T-helper 2 cell treated with Interferon-gamma antibody and Interleukin-4, amounts not matched to agents 5 μg/mL and 100 μg/mL, for 36 hours (primary cell): ENCODE results near the gene MAPKAPK3.

Source experiments
- DNase-seq: peaks from one replicate; pipeline ENCODE4 v3.0.0; 2021; ENCODE audit warnings: low spot score
- H3K27ac Mint-ChIP-seq: one replicate; pipeline ENCODE4 v1.8.0; 2021; ENCODE audit warnings: mild to moderate bottlenecking, mixed read lengths
- H3K27me3 Mint-ChIP-seq: one replicate; pipeline ENCODE4 v1.8.0; 2021; ENCODE audit warnings: low read depth, mixed read lengths
- H3K36me3 Mint-ChIP-seq: one replicate; pipeline ENCODE4 v1.8.0; 2021; ENCODE audit warnings: low read depth, mixed read lengths
- H3K4me1 Mint-ChIP-seq: one replicate; pipeline ENCODE4 v1.8.0; 2021; ENCODE audit warnings: low read depth, mixed read lengths
- H3K4me3 Mint-ChIP-seq: one replicate; pipeline ENCODE4 v1.8.0; 2022; ENCODE audit warnings: mild to moderate bottlenecking, moderate library complexity, mixed read lengths
- H3K9me3 Mint-ChIP-seq: one replicate; pipeline ENCODE4 v1.8.0; 2021; ENCODE audit warnings: mixed read lengths

The MAPKAPK3 gene

DNA sequence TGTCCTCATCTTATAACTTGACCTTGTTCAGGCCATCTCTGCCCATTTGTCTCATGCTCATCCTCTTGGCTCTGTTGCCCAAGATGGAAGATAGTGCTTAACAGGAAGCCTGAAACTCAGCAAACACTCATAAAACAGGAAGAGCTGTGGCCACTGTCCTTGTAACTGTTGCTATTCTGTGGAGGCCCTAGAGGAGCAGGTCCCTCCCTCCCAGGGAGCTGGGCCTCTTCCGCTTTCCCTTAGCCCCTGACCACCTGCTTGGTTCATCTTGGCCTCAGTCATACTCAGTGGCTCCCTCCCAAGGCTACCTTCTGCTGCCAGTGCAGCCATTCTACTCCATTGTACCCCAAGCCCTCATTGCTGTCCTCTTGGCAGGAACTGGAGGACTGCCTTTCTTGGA, 3.5 kb downstream of the MAPKAPK3 start:
- no peaks in the 10 kb centered on the region for H3K27me3 Mint-ChIP-seq
- peak overlapping the region; percentile 79 for H3K27ac Mint-ChIP-seq
- H3K4me3 Mint-ChIP-seq: peak overlapping the region; percentile 93

DNA sequence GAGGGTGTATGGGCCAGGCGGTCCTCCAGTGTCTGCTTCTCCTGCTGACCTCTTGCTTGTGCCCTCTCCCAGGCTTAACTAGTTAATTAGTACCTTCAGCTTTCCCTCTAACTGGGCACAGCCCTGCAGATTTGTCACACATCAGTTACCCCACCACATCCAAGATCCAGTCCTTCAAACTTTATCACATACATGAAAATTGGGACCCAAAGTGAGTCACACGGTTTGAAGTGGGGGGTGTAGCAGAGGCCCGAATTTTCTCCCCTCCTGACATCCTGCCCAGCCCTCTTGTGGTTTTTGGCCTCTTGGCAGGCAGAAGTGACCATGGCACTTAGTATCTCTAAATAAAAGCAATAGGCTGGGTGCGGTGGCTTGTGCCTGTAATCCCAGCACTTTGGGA, 3.9 kb downstream of the MAPKAPK3 start:
- H3K9me3 Mint-ChIP-seq: no peaks in the 10 kb centered on the region
- peak overlapping the region; percentile 93 for H3K4me3 Mint-ChIP-seq
- peaks cover 67% of the 10 kb centered on the region for H3K4me1 Mint-ChIP-seq
- H3K27me3 Mint-ChIP-seq: no peaks in the 10 kb centered on the region
- no peak for DNase-seq
- H3K36me3 Mint-ChIP-seq: peaks cover 56% of the 10 kb centered on the region
- peak overlapping the region; percentile 79 for H3K27ac Mint-ChIP-seq

More for the DNA sequence above, 3.5 kb downstream of the MAPKAPK3 start:
- peaks cover 69% of the 10 kb centered on the region for H3K4me1 Mint-ChIP-seq
- no peak for DNase-seq
- H3K9me3 Mint-ChIP-seq: no peaks in the 10 kb centered on the region
- H3K36me3 Mint-ChIP-seq: peaks cover 56% of the 10 kb centered on the region

DNA sequence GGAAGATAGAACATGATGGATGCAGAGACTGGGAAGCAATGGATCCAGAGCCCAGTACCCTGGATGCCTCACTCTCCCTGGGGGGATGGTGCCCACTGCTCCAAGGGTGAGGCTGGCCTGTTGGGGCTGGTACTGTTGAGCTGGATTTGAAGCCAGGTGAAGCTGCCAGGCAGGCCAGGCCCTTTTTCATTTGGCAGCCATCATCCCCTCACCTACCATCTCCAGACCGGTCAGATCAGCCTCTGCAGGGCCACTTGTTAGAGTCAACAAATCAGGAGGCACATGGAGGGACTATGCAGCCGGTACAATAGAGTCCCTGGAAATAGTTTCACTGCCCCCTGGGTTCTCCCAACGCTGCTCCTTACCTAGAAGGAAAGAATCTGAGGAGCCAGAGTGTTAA, 5.9 kb downstream of the MAPKAPK3 start:
- DNase-seq: no peak
- Mint-ChIP-seq H3K27ac (peak overlapping the region; percentile 89), H3K9me3 (no peaks in the 10 kb centered on the region), H3K4me1 (peaks cover 72% of the 10 kb centered on the region), H3K4me3 (peak overlapping the region; percentile 77), H3K27me3 (no peaks in the 10 kb centered on the region), H3K36me3 (peaks cover 67% of the 10 kb centered on the region)

GRCh38 chr3:50623840-50624474, 7.0 kb downstream of the MAPKAPK3 start:
- no peaks in the 10 kb centered on the region for H3K9me3 Mint-ChIP-seq
- H3K4me3 Mint-ChIP-seq: peak overlapping the region; percentile 77
- no peaks in the 10 kb centered on the region for H3K27me3 Mint-ChIP-seq
- peak; percentile 77 for DNase-seq
- peaks cover 62% of the 10 kb centered on the region for H3K36me3 Mint-ChIP-seq
- H3K4me1 Mint-ChIP-seq: peaks cover 79% of the 10 kb centered on the region
- peak overlapping the region; percentile 89 for H3K27ac Mint-ChIP-seq

DNA sequence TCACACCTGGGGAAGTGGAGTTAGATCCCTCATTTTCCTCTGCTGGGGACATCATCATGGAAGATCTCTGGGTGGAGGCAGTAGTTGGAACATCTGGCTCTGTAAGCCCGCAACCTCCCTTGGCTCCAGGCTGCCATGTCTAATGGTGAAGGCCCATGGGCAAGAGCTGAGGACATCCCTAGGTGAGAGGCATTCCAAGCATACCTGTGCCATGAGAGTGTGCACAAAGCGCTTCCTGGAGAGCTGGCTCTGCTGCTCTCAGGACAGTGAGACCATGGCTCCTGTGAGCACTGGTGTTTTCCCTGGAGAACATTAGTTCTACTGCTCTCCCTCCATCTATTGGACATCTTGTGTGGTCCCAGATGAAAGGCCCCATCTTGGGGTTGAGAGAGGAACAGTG, 7.7 kb downstream of the MAPKAPK3 start:
- peaks cover 60% of the 10 kb centered on the region for H3K36me3 Mint-ChIP-seq
- H3K27ac Mint-ChIP-seq: peak overlapping the region; percentile 89
- H3K4me3 Mint-ChIP-seq: peak overlapping the region; percentile 77
- no peaks in the 10 kb centered on the region for H3K27me3 Mint-ChIP-seq
- H3K9me3 Mint-ChIP-seq: no peaks in the 10 kb centered on the region
- no peak for DNase-seq
- H3K4me1 Mint-ChIP-seq: peaks cover 75% of the 10 kb centered on the region

GRCh38 chr3:50625231-50626182, 8.6 kb downstream of the MAPKAPK3 start:
- Mint-ChIP-seq H3K4me1 (peaks cover 75% of the 10 kb centered on the region), H3K27ac (peak overlapping the region; percentile 38), H3K9me3 (no peaks in the 10 kb centered on the region), H3K27me3 (no peaks in the 10 kb centered on the region), H3K36me3 (peaks cover 56% of the 10 kb centered on the region), H3K4me3 (peak overlapping the region; percentile 77)
- DNase-seq: no peak

DNA sequence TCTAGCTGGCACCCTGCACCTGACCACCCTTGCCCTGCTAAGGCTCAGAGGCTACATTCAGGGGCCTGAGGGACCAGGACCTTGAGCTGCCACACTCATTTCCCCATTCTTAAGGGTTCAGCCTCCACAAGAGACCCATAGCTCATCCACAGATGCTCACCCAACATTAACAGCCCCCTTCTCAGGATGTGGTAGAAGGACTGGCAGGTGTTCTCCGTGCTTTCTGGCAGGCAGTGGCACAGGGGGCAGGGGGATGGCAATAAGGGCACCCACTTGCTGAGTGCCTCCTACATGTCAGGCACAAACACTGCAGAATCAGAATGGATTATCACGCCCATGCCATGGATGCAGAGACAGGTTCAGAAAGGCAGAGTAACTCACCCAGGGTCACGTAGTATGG, 9.4 kb downstream of the MAPKAPK3 start:
- H3K9me3 Mint-ChIP-seq: no peaks in the 10 kb centered on the region
- no peak for DNase-seq
- H3K36me3 Mint-ChIP-seq: peaks cover 55% of the 10 kb centered on the region
- H3K4me3 Mint-ChIP-seq: peak overlapping the region; percentile 15
- peaks cover 78% of the 10 kb centered on the region for H3K4me1 Mint-ChIP-seq
- H3K27me3 Mint-ChIP-seq: no peaks in the 10 kb centered on the region
- H3K27ac Mint-ChIP-seq: peak overlapping the region; percentile 26

- Mint-ChIP-seq H3K27ac (peak overlapping the region; percentile 72), H3K9me3 (no peaks in the 10 kb centered on the region), H3K27me3 (no peaks in the 10 kb centered on the region), H3K4me3 (peak overlapping the region; percentile 9), H3K4me1 (peaks cover 82% of the 10 kb centered on the region), H3K36me3 (peaks cover 61% of the 10 kb centered on the region)
- DNase-seq: no peak
These were observed 10.6 kb downstream of the MAPKAPK3 start for GRCh38 chr3:50627407-50628051.

DNA sequence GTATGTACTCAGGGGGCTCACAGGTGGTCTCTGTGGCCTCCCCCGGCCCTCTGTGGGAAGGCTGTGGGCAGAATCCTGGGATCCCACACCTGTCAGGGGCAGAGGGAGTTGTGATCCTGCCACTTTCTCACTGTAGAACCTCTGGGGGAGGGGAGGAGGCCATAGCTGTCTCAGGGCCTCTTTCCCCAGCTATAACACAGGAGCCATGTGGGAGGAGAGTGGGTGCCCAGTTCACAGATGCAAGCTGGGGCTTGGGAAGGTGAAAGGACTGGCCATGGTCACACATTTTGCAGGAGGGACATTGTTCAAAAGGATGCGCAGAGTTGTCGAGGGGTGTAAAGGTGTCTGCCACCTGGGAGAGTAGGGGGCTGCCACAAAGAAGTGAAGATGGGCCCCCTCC, 11.7 kb downstream of the MAPKAPK3 start:
- Mint-ChIP-seq H3K4me3 (no peak overlapping the region), H3K27ac (no peak overlapping the region), H3K4me1 (peaks cover 82% of the 10 kb centered on the region), H3K36me3 (peaks cover 56% of the 10 kb centered on the region), H3K27me3 (no peaks in the 10 kb centered on the region), H3K9me3 (no peaks in the 10 kb centered on the region)
- no peak for DNase-seq

- H3K4me3 Mint-ChIP-seq: peak overlapping the region; percentile 61
- no peaks in the 10 kb centered on the region for H3K9me3 Mint-ChIP-seq
- H3K27ac Mint-ChIP-seq: peak overlapping the region; percentile 57
- H3K27me3 Mint-ChIP-seq: no peaks in the 10 kb centered on the region
- no peak for DNase-seq
- peaks cover 78% of the 10 kb centered on the region for H3K4me1 Mint-ChIP-seq
- H3K36me3 Mint-ChIP-seq: peaks cover 54% of the 10 kb centered on the region
These were observed 13.4 kb downstream of the MAPKAPK3 start for GRCh38 chr3:50630394-50630793.

GRCh38 chr3:50630877-50631276, 13.9 kb downstream of the MAPKAPK3 start:
- Mint-ChIP-seq H3K27me3 (no peaks in the 10 kb centered on the region), H3K4me3 (peak overlapping the region; percentile 61), H3K4me1 (peaks cover 75% of the 10 kb centered on the region), H3K9me3 (no peaks in the 10 kb centered on the region), H3K36me3 (peaks cover 54% of the 10 kb centered on the region), H3K27ac (peak overlapping the region; percentile 85)
- no peak for DNase-seq

- H3K4me1 Mint-ChIP-seq: peaks cover 77% of the 10 kb centered on the region
- no peak for DNase-seq
- H3K4me3 Mint-ChIP-seq: peak overlapping the region; percentile 61
- H3K27ac Mint-ChIP-seq: peak overlapping the region; percentile 85
- no peaks in the 10 kb centered on the region for H3K9me3 Mint-ChIP-seq
- H3K36me3 Mint-ChIP-seq: peaks cover 53% of the 10 kb centered on the region
- no peaks in the 10 kb centered on the region for H3K27me3 Mint-ChIP-seq
These were observed 15.5 kb downstream of the MAPKAPK3 start for GRCh38 chr3:50632450-50632849.

- H3K36me3 Mint-ChIP-seq: peaks cover 54% of the 10 kb centered on the region
- H3K9me3 Mint-ChIP-seq: no peaks in the 10 kb centered on the region
- peaks cover 75% of the 10 kb centered on the region for H3K4me1 Mint-ChIP-seq
- H3K27ac Mint-ChIP-seq: peak overlapping the region; percentile 85
- H3K4me3 Mint-ChIP-seq: peak overlapping the region; percentile 22
- no peaks in the 10 kb centered on the region for H3K27me3 Mint-ChIP-seq
- no peak for DNase-seq
These were observed 16.4 kb downstream of the MAPKAPK3 start for GRCh38 chr3:50633230-50633790.
